Activated naive CD8-positive, alpha-beta T cell treated with anti-CD3 and anti-CD28 coated beads, Interleukin-2, amount 50 U/mL, for 16 hours (primary cell): ENCODE data around the gene SHISA6.

Experiments used
- DNase-seq: peaks from one replicate; pipeline ENCODE4 v3.0.0-alpha.2; 2020; ENCODE audit warnings: low read depth, low spot score

The SHISA6 gene

DNA sequence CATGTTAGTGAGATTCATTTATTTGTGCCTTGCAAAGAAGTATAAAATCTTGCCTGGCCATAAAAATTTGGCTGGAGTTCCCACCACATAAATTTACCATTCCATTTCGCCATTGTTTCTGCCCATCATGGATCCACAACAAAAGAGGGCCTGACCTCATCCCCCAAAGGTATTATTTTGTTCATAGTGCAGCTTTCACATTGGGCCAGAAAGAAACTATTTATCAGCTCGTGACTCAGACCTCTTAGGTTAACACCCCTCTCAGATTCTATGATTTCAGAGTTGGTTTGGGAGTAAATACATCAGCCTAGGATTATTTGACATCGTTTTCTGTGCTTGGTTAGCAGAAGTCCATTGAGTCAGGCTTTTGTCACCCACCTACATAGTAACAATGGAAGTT lies 108.1 kb downstream of the SHISA6 start:
- no peak for DNase-seq

DNA sequence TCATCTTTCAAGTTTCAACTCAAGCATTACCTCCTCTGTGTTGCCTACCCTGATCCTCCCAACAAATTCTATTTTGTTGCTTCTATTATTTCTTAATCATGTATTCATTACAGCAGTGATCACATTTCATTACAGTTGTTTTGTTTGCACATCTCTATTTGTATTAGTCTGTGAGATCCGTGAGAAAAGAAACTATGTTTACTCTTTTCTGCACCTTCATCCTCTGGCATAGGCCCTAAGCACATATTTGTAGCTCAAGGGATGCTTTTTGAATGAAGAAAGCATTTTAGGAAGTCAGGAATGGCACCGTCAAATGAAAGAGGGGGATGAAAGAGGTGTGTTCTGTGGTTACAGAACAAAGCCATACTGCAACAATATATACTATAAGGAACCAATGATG lies 110.5 kb downstream of the SHISA6 start:
- no peak for DNase-seq

DNA sequence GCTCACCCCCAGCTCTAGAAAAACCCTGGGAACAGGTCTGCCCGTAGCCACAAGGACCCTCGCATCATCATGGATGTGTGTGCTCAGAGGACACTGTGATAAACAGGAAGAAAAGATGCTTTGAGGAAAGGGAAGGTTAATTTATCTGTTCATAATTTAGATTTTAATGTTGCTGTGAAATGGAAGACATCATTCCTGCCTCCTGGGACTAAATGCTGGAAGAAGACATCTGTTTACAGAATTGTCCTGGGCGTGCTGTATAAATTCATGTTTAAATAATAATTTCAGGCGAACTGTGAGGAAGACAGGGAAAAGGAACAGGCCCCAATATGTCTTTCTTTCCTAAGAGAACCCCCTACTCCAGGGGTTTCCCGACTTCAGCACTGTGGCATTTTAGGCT lies 112.6 kb downstream of the SHISA6 start:
- no peak for DNase-seq

DNA sequence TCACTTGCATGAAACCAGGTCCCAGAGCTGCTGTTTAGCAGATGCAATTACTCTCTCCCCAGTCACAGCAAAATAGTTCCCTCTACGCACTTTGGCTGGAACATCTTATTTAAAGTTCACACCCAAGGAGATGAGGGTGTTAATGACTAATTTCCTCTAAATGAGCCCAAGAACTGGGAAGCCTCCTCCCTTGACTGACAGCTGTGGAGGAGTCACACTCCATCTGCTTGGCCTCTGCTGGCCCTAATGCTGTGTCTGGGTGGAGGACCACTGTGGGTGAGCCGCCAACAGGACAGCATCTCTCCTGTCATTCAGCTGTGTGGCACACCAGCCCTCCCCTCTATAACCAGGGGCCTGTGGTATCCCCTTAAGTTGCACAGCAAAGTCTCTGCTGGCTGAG lies 115.4 kb downstream of the SHISA6 start:
- DNase-seq: no peak

DNA sequence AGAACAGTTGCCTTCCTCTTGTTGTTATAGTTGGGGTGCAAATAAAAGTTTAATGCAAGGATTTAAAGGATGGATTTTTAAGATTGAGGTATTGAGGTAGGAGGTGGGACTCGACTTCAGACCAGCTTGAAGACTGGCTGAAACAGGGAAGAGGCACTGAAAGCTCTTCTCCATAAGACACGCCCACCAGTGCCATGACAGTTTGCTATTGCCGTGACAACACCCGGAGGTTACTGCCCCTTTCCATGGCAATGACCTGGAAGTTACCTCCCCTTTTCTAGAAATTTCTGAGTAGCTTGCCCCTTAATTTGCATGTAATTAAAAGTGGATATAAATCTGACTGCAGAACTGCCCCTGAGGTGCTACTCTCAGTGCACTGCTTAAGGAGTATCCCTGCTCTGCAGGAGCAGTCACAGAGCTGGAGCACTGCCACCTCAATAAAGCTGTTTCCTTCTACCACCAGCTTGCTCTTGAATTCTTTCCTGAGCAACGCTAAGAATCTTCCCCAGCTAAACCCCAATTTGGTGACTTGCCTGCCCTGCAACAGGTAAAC lies 122.6 kb downstream of the SHISA6 start:
- no peak for DNase-seq

DNA sequence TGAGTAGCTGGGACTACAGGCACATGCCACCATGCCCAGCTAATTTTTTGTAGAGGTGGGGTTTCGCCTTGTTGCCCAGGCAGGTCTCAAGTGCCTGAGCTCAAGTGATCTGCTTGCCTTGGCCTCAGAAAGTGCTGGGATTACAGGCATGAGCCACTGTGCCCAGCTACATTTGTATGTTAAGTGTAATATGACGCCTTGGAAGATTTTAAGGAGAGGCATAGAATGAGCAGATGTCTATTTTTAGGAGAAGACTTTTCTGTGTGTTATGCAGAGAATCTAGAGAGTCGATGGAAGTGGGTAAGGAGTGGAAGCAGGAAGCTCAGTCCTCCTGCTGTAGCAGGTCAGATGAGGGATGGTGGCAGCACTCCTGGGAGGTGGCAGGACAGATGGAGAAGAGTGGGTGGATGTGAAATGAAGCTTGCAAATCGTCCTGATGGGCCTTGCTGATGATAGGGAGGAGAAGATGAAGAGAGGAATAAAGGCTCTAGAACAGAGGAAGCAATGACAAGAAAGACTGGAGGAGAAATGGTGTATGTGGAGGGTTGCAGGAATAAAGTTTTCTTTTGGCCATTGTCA lies 125.3 kb downstream of the SHISA6 start:
- no peak for DNase-seq

DNA sequence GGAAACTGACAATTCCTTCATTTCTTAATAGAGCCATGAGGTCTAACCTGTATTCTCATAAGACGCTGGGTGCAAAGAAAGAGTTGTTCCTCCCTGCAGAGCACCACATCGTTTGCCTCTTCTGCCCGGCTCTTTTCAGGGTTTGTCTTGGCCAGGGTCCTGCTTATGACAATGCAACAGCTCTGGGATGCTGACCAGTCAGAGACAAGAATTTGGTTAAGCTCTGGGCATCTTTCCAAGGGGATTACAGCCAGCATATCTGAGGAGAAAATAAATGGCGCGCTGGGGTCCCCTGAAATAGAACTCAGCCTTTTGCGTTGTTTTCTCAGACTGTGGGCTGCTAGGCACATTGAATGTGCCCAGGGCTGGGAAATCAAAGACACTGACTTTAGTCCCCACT lies 128.6 kb downstream of the SHISA6 start:
- no peak for DNase-seq

DNA sequence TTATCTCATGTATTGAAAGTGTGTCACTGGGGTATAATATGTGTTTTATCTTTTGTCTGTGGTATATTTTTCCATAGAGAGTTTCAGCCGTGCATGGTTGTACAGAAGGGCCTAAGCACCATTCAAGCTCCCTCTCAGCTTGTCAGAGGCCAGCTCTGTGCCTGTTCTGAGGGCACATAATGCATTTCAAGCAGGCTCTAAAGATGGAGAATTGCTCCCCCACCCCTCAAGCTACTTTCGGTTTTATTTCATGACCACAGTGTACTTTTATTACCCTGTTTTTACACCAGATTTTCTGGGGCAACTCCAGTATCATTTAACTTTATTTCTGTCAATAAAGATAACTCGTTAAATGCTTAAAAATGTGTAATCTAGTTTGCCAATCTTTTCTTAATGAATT lies 131.7 kb downstream of the SHISA6 start:
- no peak for DNase-seq

DNA sequence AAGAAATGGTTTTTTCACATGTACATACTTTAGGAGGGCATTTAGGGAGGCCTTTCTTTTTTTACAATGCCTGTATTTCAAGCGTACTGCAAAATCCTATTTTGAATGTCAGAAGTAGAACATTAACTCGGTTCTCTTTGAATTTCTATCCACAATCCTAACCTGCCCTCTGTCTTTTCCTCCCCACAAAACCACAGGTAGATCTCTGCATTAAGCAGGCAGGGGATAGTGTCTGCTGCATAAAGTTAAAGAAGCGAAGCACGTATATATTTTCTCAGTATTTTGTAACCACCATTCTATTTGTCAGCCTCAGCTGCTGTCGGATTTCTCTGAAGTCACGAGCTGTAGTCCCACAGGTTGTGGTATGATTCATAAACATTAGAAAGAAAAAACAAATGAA lies 137.5 kb downstream of the SHISA6 start:
- DNase-seq: no peak

DNA sequence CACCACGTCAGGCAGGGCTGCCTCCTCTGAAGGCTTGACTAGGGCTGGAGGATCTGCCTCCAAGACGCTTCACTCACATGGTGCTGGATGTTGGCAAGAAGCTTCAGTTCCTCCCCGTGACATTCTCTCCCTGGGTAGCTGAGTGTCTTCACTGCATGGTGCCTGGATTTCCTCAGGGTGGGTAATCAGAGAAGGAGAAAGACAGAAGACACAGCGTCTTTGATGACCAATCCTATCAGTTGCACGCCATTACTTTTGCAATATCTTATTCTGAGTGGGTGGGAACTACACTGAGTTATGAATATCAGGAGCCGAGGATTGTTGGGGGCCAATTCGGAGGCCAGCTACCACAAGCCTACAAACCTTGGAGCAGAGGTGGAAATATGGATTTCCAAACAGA lies 139.7 kb downstream of the SHISA6 start:
- no peak for DNase-seq

DNA sequence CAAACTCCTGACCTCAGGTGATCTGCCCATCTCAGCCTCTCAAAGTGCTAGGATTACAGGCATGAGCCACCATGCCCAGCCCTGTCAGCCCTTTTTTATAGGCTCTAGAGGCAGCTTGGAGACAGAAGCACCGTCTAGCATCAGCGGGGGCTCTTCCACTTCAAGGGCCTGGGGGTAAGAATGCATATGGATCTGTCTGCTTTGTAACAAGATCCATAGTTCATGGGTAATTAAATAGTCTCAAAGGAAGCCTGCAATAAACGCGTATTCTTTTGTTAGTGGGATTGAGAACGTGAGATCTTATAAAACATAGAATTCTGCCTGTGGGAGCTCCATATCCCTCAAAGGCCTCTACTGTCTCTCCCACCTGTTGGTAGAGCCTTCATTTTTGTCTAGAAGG lies 142.1 kb downstream of the SHISA6 start:
- no peak for DNase-seq

DNA sequence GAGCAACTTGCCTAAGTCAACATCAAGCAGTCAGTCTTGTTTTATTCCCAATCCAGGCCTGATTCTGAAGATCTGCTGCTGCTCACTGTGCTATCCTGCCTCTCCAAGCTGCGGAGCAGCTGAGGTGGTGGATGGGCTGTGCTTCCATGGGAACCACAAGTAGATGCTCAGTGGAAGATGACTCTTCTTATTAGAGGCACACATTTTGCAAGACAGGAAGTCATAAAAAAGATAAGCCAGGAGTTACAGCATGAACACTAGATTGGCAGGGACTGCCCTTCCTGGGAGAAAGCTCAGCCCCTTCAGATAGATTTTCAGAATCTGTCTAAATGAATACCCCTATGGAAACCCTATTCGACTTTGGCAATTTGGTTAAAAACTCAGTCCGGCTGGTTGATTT lies 143.1 kb downstream of the SHISA6 start:
- no peak for DNase-seq

DNA sequence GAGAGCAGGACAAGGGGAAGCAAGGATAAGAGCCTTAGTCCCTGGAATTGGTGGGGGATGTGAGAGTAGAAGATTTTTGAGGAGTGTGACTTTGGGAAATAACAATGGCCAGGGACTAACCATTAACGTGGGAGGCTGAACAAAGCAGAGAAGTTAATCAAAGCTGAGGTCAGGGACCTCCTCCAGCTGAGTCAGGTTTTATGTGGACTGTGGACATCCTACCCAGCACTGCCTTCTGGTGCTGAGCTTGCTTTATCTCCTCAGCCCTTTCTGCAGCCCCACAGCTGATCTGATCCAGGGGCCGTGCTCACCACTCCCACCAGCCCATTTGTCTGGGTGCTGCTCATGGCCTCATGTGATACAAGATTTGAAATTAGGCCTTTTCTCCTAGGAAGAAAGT lies 146.6 kb downstream of the SHISA6 start:
- DNase-seq: no peak

DNA sequence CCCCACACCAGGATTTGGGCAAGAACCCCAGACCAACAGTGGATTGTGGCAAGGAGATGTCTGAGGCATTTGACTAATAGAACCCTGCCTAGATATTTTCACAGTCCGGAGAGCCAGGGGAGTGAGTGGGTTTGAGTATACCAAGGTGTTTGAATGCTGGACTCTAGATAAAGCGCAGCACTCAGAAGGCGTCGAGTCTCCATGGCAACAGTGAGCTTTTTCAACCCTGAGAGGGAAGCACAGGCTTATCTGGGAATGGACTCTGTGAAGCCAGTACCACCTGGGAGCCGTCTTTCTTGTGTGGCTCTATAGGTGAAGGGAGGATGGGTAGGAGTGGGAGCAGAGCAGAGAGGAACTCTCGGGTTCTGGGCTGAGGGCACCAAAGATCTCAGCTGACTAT lies 147.0 kb downstream of the SHISA6 start:
- DNase-seq: no peak

DNA sequence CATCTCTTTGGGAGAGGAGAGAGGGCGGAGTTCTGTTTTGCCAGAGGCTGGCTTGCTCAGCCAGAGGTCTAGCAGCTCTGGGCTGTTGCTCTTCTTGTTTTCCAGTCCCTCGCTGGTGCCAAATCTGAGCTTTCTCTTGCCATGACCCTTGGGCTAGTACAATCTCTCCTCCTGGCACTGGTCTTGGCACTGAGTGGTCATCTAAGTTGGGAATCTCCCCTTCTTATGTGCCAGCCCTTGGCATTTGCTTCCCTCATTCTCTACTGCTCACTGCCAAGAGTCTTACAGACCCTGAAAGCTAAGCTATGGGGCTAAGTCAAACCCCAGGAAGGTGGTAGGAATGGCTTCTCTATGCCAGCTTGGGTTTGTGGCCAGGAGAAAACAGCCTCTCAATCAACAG lies 148.6 kb downstream of the SHISA6 start:
- DNase-seq: no peak

DNA sequence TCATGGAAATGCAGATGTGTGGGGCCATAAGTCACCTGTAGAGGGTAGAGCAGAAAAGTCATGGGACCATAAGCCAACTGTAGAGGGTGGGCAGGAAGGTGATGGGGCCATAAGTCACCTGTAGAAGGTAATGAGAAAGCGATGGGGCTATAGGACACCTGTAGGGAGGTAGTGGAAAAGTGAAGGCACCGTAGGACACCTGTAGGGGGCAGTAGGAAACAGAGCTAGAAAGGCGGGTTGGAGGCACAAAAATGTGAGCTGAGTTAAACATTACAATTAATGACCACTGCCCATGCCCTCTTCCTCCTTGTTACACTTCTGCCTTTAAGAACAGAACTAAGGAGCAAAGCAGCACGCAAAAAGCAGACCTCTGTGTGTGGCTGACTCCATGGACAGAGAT lies 150.1 kb downstream of the SHISA6 start:
- DNase-seq: no peak

DNA sequence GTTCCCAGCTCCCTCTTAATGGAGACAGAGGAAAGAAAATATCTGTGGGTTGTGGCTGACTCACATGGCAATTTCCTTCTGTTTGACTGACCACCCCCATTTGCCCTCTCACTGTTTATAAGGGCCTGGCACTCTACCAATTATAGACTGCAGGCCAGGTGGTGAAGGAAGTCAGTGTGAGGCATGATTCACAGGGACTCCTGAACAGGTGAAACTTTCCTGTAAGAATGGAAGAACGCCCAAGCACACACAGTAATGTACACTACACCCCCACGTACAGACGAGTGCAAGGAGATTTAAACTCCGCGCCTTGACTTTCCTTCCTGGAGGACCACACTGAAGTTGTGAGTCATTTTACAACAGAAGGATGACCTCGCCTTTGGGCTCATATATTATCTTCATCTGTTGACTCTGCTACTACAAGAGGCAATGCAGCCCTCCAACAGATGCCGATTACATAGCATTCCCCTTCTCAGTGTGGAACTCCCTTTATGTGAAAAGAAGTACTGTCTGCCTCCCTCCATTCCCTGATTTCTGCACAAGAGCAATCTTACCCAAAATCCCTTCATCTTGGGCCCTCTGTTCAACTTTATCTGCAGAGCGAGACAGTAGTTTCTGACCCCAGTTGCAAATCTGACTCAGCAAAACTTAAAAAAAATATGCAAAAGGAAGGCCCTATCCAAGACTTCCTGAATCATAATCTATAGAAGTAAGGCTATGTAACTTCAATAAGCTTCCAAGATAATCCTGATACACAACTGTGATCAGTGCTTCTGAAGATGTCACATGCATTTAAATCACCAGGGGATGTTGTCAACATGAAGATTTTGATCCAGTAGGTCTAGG lies 163.6 kb downstream of the SHISA6 start:
- DNase-seq: no peak

DNA sequence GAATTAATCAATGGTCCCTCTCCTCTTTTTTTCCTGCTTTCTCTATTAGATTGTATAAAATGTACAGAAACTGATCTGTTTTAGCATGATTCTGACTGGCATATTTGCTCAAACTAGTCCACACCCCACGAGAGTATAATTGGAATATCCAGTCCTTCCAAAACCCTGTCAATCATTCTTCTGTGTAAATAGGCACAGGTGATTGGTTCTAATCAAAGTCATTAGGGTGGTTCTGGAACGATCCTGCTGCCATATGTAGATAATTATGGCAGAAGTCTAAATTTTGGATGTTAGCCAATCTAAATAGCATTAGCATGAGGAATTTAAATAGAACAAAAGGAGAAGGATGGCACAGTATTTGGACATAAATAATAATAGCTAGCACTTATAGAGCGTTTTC lies 165.7 kb downstream of the SHISA6 start:
- DNase-seq: no peak

DNA sequence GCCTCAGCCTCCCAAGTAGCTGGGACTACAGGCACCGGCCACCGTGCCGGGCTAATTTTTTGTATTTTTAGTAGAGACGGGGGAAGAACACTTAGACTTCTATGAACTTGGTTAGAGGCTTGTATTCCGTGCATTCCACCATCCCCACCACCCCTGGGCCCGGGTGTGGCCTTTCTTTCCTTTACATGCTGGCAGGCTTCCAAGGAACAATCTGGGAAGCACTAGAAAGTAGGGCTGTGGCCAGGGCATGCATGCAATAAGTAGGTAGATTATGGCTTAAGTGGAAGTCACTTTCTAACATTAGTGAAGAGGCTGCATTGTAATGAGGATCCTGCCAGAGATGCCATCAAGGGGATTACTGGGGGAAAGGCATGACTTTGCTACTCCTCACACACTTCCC lies 171.6 kb downstream of the SHISA6 start:
- no peak for DNase-seq

DNA sequence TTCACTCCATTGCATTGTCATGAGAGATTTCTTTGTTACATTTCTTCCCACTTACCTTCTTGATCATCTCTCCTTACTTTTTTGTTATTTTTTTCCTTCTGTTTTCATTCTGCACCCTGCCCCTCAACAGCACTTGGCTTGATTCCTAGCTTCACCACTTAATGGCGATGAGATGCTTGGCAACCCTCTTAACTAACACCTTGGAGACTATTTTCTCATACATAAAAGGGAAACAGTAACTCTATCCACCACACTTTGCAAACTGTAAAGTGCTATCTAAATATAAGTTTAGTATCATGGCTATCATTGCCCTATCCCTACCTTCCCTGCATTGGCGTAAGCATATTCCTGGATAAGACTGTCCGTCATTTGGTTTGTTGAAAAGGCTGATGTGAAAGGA lies 177.3 kb downstream of the SHISA6 start:
- DNase-seq: no peak

DNA sequence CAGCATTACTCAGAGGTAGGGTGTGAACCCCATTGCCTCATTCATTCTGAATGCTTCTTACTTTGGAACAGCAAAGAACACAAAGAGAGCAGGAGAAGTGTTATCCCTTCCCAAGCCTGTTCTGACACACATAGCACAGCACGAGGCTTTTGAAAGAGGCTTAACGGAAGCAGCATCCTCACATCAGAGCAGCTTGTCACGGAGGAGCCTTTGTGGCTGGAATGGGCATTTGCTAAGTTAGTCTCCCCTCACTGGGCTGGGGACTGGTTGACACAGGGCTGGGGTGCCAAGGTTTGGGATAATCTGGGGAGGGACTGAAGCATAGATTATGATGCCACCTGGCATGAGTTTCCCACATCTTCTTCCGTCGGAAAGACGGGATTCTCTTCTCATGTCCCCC lies 189.7 kb downstream of the SHISA6 start:
- DNase-seq: no peak

DNA sequence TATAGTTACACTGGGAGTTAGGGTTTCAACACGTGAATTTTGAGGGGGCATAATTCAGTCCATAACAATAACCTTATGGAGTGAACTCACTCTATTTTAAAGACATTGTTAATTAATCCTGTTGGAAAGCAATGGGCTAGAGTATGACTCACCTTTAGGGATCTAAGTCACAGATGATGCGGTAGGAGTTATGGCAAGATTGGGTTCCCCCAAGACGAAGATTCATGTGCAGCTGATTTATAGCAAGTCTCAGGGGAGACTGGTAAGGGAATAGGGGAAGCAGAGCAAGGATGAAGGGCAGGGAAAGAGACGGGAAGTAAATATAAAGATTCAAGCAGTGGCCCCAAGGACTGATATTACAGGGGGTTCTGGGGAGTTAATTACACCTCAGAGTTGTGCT lies 197.7 kb downstream of the SHISA6 start:
- no peak for DNase-seq

DNA sequence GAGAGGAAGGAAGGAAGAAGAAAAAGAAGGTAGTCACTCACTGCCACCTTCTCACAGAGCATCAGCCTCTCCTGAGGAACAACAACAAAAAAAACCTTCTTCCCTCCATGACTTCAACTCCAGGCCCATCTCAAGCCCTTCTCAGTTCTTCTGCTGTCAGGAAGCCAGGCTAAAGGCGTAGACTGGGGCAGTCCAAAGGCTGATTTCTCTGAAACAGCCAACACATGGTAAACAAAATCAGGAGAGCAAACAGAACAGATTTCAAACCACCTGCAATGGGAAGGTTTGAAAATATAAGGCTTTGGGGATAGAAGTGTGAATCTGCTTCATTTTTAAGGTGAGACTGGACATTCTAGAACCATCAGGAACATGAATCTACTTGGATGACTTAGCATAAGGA lies 200.0 kb downstream of the SHISA6 start:
- no peak for DNase-seq
